Mucosa of gallbladder (tissue), 1 donor: ENCODE data around the gene SIX3. TPM values are rescaled to one million over a fixed set of nuclear protein-coding genes. Genes with fewer than 3 reads are reported as not detected.

Experiments
- DNase-seq: peaks from one replicate; pipeline ENCODE4 v3.0.0-alpha.2; 2020; ENCODE audit warnings: low spot score
- total RNA-seq: library from RNA; stranded (reverse); gene quantifications from one replicate; pipeline ENCODE4 v1.2.1, GENCODE V29; 2021
- donor health status: DM: no; HTN: no; CAD: no.

The SIX3 gene
- total RNA-seq, 1 donor from 2014 or later, result not detected

- DNase-seq, result no peak
Measured at GRCh38 chr2:44957656-44958327, 16.3 kb downstream of the SIX3 start.

- DNase-seq, result no peak
Measured at GRCh38 chr2:44959855-44960254, 18.4 kb downstream of the SIX3 start.

GRCh38 chr2:44960871-44961270, 19.4 kb downstream of the SIX3 start:
- DNase-seq, result no peak

- DNase-seq, result no peak
Measured at GRCh38 chr2:44962176-44962695, 20.7 kb downstream of the SIX3 start.

GRCh38 chr2:44964752-44965236, 23.3 kb downstream of the SIX3 start:
- DNase-seq, result no peak

GRCh38 chr2:44965684-44966083, 24.2 kb downstream of the SIX3 start:
- no peak for DNase-seq

- no peak for DNase-seq
Measured at GRCh38 chr2:44967056-44967455, 25.6 kb downstream of the SIX3 start.

- DNase-seq, result no peak
Measured at GRCh38 chr2:44967727-44968432, 26.4 kb downstream of the SIX3 start.

GRCh38 chr2:44969936-44970335, 28.4 kb downstream of the SIX3 start:
- no peak for DNase-seq

GRCh38 chr2:44970846-44971450, 29.4 kb downstream of the SIX3 start:
- no peak for DNase-seq

- DNase-seq, result no peak
Measured at GRCh38 chr2:44972771-44973535, 31.5 kb downstream of the SIX3 start.

GRCh38 chr2:44974064-44974715, 32.7 kb downstream of the SIX3 start:
- no peak for DNase-seq

GRCh38 chr2:44975571-44976450, 34.3 kb downstream of the SIX3 start:
- DNase-seq, result no peak

- no peak for DNase-seq
Measured at GRCh38 chr2:44979581-44979980, 38.1 kb downstream of the SIX3 start.

GRCh38 chr2:44980751-44981713, 39.5 kb downstream of the SIX3 start:
- no peak for DNase-seq

- DNase-seq, result peak; percentile 77
Measured at GRCh38 chr2:44981714-44982108, 40.2 kb downstream of the SIX3 start.

GRCh38 chr2:44983836-44984604, 42.5 kb downstream of the SIX3 start:
- no peak for DNase-seq

- DNase-seq, result no peak
Measured at GRCh38 chr2:44989176-44989575, 47.7 kb downstream of the SIX3 start.
